Osteoblast (primary cell): Measurements from ENCODE around the gene SLC12A8. TPM values are rescaled to one million over a fixed set of nuclear protein-coding genes. Genes with fewer than 3 reads are reported as not detected.
A peak's percentile ranks its signal among the peaks of the same experiment; 100 is the strongest.

Experiments
- DNase-seq: peaks from one replicate; pipeline ENCODE4 v3.0.0; 2011; ENCODE audit warnings: low spot score, mixed read lengths; ENCODE audit not compliant: insufficient read length; ENCODE audit errors: missing footprints
- H2AFZ ChIP-seq: 2 replicates; pipeline ENCODE4 v1.6.0; 2011; ENCODE audit warnings: mild to moderate bottlenecking, low read length
- H3K27ac ChIP-seq: 2 replicates; pipeline ENCODE4 v1.5.1; 2011; ENCODE audit warnings: mild to moderate bottlenecking, low read depth, low read length, moderate library complexity
- H3K27me3 ChIP-seq: 2 replicates; pipeline ENCODE4 v1.6.0; 2012; ENCODE audit warnings: mild to moderate bottlenecking, control low read depth, inconsistent platforms, low read length, moderate library complexity; ENCODE audit not compliant: insufficient read depth
- H3K36me3 ChIP-seq: 2 replicates; pipeline ENCODE4 v1.5.1; 2011; ENCODE audit warnings: mild to moderate bottlenecking, low read length, control low read depth, moderate library complexity; ENCODE audit not compliant: insufficient read depth
- H3K4me1 ChIP-seq: 2 replicates; pipeline ENCODE4 v1.5.1; 2011; ENCODE audit warnings: mild to moderate bottlenecking, low read length, control low read depth, moderate library complexity; ENCODE audit not compliant: insufficient read depth
- H3K4me2 ChIP-seq: 2 replicates; pipeline ENCODE4 v1.6.0; 2011; ENCODE audit warnings: mild to moderate bottlenecking, low read length; ENCODE audit not compliant: insufficient read depth
- H3K4me3 ChIP-seq: fragments of 200-600 bp; sonication (generic); 3 replicates; pipeline ENCODE4 v1.5.1; 2012; ENCODE audit warnings: mild to moderate bottlenecking, low read length, inconsistent platforms; ENCODE audit not compliant: insufficient read depth
- H3K79me2 ChIP-seq: 2 replicates; pipeline ENCODE4 v1.6.0; 2012; ENCODE audit warnings: mild to moderate bottlenecking, low read length, control low read depth, inconsistent platforms; ENCODE audit not compliant: insufficient read depth
- H3K9me3 ChIP-seq: 2 replicates; pipeline ENCODE4 v1.5.1; 2011; ENCODE audit warnings: low read depth, low read length, control low read depth
- H4K20me1 ChIP-seq: 2 replicates; pipeline ENCODE4 v1.6.0; 2012; ENCODE audit warnings: mild to moderate bottlenecking, low read length, control low read depth; ENCODE audit not compliant: insufficient read depth
- total RNA-seq: library from RNA; depleted of rRNA; stranded (reverse); fragments of >200 nt; gene quantifications from 2 replicates; pipeline ENCODE4 v1.2.3, GENCODE V29; 2012
- TF ChIP-seq, protein P1 (sequence below): IDR thresholded peaks from 2 replicates; pipeline ENCODE4 v1.5.1; 2011; ENCODE audit warnings: mild to moderate bottlenecking, low read depth, low read length, moderate library complexity; ENCODE audit errors: extremely low read depth

The SLC12A8 gene
- total RNA-seq, 1 donor: 36.2 TPM

DNA sequence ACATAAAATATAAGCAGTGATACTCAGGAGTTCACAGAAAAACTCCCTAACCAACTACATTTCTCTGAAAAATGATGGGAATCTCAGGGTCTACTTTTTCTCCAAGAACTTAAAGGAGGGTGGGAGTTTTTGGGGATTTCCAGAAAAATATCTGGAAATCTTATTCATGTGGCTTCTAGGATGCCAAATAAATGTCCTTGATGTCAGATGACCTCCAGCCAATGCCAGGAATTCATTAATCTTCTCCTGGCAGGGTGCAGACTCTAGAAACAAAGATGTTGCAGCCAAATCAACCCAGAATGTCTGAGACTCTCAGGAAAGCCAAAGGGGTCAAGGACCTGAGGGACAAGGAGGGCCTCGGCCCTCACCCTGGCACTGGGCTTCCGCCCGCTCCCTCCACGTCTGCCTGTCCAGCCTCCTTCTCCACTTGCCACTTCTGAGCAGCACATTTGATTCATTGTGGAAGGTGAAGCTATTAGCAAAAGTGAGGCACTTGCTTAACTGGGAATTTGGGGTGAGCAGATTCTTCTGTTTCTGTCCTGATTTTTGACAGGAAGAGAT is 94.8 kb downstream of the SLC12A8 start:
- Histone ChIP-seq H3K27ac (no peak overlapping the region), H3K27me3 (no peaks in the 10 kb centered on the region), H3K36me3 (no peaks in the 10 kb centered on the region), H3K4me1 (peaks cover 52% of the 10 kb centered on the region), H3K79me2 (no peaks in the 10 kb centered on the region), H3K4me2 (no peak overlapping the region), H3K9me3 (no peaks in the 10 kb centered on the region), H2AFZ (no peak overlapping the region), H3K4me3 (no peak overlapping the region), H4K20me1 (no peaks in the 10 kb centered on the region)
- TF ChIP-seq, protein P1, sequence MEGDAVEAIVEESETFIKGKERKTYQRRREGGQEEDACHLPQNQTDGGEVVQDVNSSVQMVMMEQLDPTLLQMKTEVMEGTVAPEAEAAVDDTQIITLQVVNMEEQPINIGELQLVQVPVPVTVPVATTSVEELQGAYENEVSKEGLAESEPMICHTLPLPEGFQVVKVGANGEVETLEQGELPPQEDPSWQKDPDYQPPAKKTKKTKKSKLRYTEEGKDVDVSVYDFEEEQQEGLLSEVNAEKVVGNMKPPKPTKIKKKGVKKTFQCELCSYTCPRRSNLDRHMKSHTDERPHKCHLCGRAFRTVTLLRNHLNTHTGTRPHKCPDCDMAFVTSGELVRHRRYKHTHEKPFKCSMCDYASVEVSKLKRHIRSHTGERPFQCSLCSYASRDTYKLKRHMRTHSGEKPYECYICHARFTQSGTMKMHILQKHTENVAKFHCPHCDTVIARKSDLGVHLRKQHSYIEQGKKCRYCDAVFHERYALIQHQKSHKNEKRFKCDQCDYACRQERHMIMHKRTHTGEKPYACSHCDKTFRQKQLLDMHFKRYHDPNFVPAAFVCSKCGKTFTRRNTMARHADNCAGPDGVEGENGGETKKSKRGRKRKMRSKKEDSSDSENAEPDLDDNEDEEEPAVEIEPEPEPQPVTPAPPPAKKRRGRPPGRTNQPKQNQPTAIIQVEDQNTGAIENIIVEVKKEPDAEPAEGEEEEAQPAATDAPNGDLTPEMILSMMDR: no peak
- no peak for DNase-seq

DNA sequence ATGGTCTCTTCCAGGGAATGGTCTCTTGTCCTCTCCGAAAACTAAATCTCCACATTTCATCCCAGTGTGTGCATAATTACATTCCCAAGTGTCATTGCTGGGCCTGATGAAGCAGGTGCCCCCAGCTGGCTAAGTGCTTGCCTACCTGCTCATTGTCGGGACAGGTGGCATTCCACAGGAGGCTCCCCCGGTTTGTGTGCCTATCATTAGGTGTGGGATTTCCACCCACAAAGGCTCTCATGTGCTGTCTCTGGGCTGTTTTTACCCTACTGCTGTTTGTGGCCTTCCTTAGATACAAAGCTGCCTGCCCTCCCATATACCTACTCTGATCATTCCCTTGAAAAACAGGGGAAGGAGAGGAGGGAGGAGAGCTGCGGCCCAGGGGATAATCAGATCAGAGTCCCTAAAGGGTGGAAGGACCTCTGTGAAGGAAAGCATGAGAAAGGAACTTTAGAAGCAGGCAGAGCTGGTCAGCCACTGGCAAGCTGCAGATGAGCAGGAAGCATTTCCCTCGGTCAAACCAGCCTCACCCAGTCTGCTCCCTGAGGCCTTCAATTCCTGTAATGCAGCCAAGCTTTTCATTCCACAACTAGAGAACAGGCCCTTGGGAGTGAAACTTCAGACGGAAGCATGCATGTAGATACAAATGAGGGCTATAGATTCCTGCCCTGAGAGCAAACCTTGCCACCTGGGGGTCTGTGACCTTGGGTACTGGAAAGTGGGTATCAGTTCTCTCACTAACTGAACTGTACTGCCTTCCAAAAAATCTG is 96.1 kb downstream of the SLC12A8 start:
- TF ChIP-seq, protein P1: no peak
- H3K27ac ChIP-seq: peak overlapping the region; percentile 67
- H4K20me1 ChIP-seq: no peaks in the 10 kb centered on the region
- H3K9me3 ChIP-seq: no peaks in the 10 kb centered on the region
- H3K36me3 ChIP-seq: no peaks in the 10 kb centered on the region
- H2AFZ ChIP-seq: peak overlapping the region; percentile 1
- peaks cover 55% of the 10 kb centered on the region for H3K4me1 ChIP-seq
- H3K4me3 ChIP-seq: no peak overlapping the region
- no peak overlapping the region for H3K4me2 ChIP-seq
- H3K79me2 ChIP-seq: no peaks in the 10 kb centered on the region
- no peaks in the 10 kb centered on the region for H3K27me3 ChIP-seq
- peak; percentile 81 for DNase-seq

DNA sequence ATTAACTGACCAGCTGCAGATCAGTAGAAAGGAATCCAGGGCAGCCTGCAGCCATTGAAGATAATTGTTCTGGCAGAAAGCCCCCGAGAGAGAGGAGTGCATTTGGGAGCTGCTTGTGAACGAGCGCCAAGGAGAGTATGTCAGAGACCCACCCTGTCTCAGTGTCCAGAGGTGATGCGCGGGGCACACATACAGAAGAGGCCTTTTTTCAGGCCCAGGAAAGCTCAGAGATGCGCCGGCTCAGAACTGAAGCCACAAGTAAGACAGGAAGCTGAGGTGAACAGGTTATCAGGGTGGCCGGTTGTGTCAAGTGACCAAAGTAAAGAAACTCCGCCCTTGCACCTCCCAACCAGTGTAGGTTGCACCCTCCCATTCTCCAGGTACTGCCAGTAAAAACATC is 96.9 kb downstream of the SLC12A8 start:
- Histone ChIP-seq H3K4me1 (peaks cover 55% of the 10 kb centered on the region), H3K27me3 (no peaks in the 10 kb centered on the region), H2AFZ (no peak overlapping the region), H3K36me3 (no peaks in the 10 kb centered on the region), H4K20me1 (no peaks in the 10 kb centered on the region), H3K9me3 (no peaks in the 10 kb centered on the region), H3K27ac (peak overlapping the region; percentile 67), H3K4me2 (peak overlapping the region; percentile 14), H3K4me3 (no peak overlapping the region), H3K79me2 (no peaks in the 10 kb centered on the region)
- TF ChIP-seq, protein P1: no peak
- DNase-seq: no peak

DNA sequence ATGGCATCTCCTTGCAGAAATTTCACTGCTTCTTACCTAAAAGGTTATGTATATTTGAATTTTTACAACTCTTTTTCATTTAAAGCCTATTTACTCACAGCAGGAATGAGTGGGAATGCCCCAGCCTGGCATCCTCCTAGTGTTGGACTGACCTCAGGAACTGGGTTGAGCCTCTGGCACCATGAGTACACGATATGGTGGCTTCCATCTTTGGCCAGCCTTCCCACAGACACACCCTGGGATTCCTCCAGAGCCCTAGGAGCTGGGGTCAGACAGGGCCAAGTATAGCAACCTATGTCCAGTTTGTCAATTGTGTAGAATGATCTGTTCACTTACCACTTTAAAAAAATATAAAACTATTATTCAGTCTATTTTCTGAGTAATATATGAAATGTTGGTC is 99.6 kb downstream of the SLC12A8 start:
- H4K20me1 ChIP-seq: no peaks in the 10 kb centered on the region
- no peaks in the 10 kb centered on the region for H3K36me3 ChIP-seq
- no peak for DNase-seq
- TF ChIP-seq, protein P1: no peak
- no peak overlapping the region for H2AFZ ChIP-seq
- no peak overlapping the region for H3K4me3 ChIP-seq
- H3K4me1 ChIP-seq: peaks cover 63% of the 10 kb centered on the region
- no peaks in the 10 kb centered on the region for H3K27me3 ChIP-seq
- H3K79me2 ChIP-seq: no peaks in the 10 kb centered on the region
- H3K9me3 ChIP-seq: no peaks in the 10 kb centered on the region
- H3K27ac ChIP-seq: no peak overlapping the region
- no peak overlapping the region for H3K4me2 ChIP-seq
